Mesothelial cell of epicardium (in vitro differentiated cells): ENCODE measurements around the gene PGS1. TPM values are rescaled to one million over a fixed set of nuclear protein-coding genes. Genes with fewer than 3 reads are reported as not detected.
A peak's percentile ranks its signal among the peaks of the same experiment; 100 is the strongest.

Source experiments
- DNase-seq, 2 experiments: peaks; one replicate each; pipeline ENCODE4 v3.0.0; 2021; ENCODE audit warnings: low spot score in 2 of 2; ENCODE audit not compliant: unreplicated experiment in 2 of 2
- H3K27ac Mint-ChIP-seq: 2 replicates; pipeline ENCODE4 v1.8.0; 2021; ENCODE audit warnings: mixed read lengths
- H3K27me3 Mint-ChIP-seq: 2 replicates; pipeline ENCODE4 v1.8.0; 2021; ENCODE audit warnings: low read depth, mixed read lengths
- H3K36me3 Mint-ChIP-seq: 2 replicates; pipeline ENCODE4 v1.8.0; 2021; ENCODE audit warnings: mixed read lengths
- H3K4me1 Mint-ChIP-seq: 2 replicates; pipeline ENCODE4 v1.8.0; 2021; ENCODE audit warnings: mixed read lengths
- H3K4me3 Mint-ChIP-seq: 2 replicates; pipeline ENCODE4 v1.8.0; 2021; ENCODE audit warnings: mild to moderate bottlenecking, moderate library complexity, mixed read lengths
- H3K9me3 Mint-ChIP-seq: 2 replicates; pipeline ENCODE4 v1.8.0; 2021; ENCODE audit warnings: mixed read lengths
- total RNA-seq: library from RNA; stranded (reverse); gene quantifications from 3 replicates; pipeline ENCODE4 v1.2.1, GENCODE V29; 2021
- TF ChIP-seq, protein P1 (sequence below): fragments of 200-600 bp; sonication (generic); IDR thresholded peaks from one replicate; pipeline ENCODE4 v1.5.0; 2021; ENCODE audit warnings: antibody characterized with exemption; ENCODE audit not compliant: unreplicated experiment

Gene PGS1
- total RNA-seq, 1 donor from 2014 or later, result 62.3 TPM

DNA sequence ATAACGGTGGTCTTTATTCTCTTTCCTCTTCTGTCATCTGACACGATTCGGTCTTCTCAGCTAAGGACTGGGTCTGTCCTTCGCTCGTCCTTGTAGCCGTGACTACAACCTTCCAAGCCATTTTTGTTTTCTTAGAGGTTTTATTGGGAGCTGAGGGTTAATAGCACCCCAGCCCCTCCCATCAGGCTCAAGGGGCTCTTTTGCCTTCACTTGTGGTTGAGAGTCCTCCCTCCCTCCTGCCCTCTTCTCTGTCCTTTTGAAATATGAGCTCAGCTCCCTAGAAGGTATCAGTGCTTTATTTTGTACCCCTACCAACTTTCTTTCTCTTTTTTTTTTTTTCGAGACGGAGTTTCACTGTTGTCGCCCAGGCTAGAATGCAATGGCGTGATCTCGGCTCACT, 43.2 kb upstream of the PGS1 start:
- no peaks in the 10 kb centered on the region for H3K36me3 Mint-ChIP-seq

DNA sequence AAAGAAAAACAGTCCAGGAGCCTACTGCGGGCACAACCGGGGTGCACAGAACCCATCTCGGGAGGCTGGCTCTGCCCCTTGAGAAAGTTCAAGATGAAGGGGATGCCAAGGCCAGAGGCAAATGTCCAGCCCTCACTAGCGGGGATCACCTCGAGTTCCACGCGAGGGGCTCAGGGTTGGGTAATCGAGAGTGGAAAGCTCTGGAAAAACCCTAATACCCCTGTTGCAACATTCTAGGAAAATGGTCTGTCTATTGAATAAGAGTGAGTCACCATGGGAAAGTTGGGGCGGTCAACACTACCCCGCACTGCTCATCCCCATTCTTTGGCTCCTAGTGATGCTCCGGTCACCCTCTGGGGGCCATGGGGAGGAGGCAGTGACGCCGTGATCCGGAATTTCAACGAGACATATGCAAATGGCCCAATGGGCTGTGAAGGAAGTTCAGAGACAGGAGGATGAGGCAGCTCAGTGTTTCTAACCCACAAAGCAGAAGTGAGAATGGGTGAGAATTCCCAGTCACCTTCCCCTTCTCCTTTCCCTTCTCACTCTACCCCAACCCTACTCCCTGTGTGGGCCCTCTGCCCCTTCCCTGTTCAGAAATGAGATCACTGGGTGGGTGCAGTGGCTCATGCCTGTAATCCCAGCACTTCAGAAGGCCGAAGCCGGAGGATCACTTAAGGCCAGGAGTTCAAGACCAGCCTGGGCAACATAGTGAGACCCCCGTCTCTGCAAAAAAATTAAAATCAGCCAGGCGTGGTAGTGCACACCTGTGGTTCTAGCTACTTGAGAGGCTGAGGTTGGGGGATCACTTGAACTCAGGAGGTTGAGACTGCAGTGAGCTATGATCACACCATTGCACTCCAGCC, 41.0 kb upstream of the PGS1 start:
- Mint-ChIP-seq H3K4me3 (no peak overlapping the region), H3K27me3 (peaks cover 2% of the 10 kb centered on the region), H3K27ac (no peak overlapping the region), H3K36me3 (no peaks in the 10 kb centered on the region), H3K9me3 (no peaks in the 10 kb centered on the region), H3K4me1 (peaks cover 1% of the 10 kb centered on the region)
- DNase-seq, result no peak
- TF ChIP-seq, protein P1, sequence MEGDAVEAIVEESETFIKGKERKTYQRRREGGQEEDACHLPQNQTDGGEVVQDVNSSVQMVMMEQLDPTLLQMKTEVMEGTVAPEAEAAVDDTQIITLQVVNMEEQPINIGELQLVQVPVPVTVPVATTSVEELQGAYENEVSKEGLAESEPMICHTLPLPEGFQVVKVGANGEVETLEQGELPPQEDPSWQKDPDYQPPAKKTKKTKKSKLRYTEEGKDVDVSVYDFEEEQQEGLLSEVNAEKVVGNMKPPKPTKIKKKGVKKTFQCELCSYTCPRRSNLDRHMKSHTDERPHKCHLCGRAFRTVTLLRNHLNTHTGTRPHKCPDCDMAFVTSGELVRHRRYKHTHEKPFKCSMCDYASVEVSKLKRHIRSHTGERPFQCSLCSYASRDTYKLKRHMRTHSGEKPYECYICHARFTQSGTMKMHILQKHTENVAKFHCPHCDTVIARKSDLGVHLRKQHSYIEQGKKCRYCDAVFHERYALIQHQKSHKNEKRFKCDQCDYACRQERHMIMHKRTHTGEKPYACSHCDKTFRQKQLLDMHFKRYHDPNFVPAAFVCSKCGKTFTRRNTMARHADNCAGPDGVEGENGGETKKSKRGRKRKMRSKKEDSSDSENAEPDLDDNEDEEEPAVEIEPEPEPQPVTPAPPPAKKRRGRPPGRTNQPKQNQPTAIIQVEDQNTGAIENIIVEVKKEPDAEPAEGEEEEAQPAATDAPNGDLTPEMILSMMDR, result no peak

More for the DNA sequence above, 43.2 kb upstream of the PGS1 start:
- no peak for DNase-seq
- TF ChIP-seq, protein P1, result no peak
- peaks cover 2% of the 10 kb centered on the region for H3K27me3 Mint-ChIP-seq
- H3K9me3 Mint-ChIP-seq, result no peaks in the 10 kb centered on the region
- H3K4me3 Mint-ChIP-seq, result no peak overlapping the region
- H3K4me1 Mint-ChIP-seq, result peaks cover 4% of the 10 kb centered on the region
- no peak overlapping the region for H3K27ac Mint-ChIP-seq

- H3K27ac Mint-ChIP-seq, result peak overlapping the region; percentile 66
- H3K9me3 Mint-ChIP-seq, result no peaks in the 10 kb centered on the region
- no peak overlapping the region for H3K4me3 Mint-ChIP-seq
- TF ChIP-seq, protein P1, result no peak
- H3K27me3 Mint-ChIP-seq, result peaks cover 2% of the 10 kb centered on the region
- peaks cover 11% of the 10 kb centered on the region for H3K4me1 Mint-ChIP-seq
- no peaks in the 10 kb centered on the region for H3K36me3 Mint-ChIP-seq
- DNase-seq, result no peak
These were observed 39.8 kb upstream of the PGS1 start for GRCh38 chr17:78338486-78339259.

- Mint-ChIP-seq H3K9me3 (no peaks in the 10 kb centered on the region), H3K4me3 (peak overlapping the region; percentile 49), H3K4me1 (peaks cover 13% of the 10 kb centered on the region), H3K36me3 (no peaks in the 10 kb centered on the region), H3K27ac (peak overlapping the region; percentile 17), H3K27me3 (peaks cover 2% of the 10 kb centered on the region)
- no peak for DNase-seq
- TF ChIP-seq, protein P1, result no peak
These were observed 38.1 kb upstream of the PGS1 start for GRCh38 chr17:78340183-78340955.
